ENCODE measurements around the gene SORBS1.

Gene SORBS1

DNA sequence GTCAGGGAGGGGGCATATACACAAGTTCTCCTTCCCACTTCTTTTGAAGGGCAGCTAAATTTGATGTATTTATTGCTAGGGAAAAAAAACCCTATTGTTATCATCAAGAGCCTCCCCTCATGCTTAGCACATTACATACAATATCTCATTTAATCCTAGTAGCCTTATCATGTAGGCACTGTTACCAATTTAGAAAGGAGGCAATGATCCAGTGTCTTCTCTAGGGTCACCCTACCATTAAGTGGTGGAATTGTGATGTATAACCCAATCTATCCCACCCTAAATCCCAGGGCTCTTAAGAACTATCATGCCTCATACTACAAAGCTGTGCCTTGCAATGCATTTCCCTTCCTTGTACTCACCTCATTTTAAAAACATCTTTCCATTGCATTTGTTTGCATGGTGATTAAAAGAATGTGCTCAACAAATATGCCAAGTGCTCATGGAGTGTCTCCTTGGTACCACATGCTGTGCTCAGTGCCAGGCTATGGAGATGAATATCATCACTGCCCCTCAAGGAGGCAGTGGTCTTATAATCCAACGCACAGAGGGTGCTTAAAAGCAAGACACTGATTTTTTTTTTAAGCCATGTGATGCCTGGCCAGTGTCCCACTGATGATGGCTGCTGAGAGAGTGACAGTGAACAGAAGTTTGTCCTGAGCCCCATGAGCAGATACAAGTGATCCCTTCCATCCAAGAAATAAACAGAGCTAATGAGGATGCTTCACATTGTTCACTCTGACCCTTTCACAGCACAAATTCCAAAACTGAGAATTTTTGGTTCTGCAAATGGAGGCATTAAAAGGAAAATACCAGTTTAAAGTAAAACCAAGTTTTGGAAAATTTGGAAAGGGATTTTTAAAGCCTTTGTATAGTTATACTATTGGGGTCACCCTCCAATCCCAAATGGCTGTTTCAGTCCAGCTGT lies 98.2 kb downstream of the SORBS1 start:
- no peak for DNase-seq (ENCODE audit: low read depth in 2 of 2)

DNA sequence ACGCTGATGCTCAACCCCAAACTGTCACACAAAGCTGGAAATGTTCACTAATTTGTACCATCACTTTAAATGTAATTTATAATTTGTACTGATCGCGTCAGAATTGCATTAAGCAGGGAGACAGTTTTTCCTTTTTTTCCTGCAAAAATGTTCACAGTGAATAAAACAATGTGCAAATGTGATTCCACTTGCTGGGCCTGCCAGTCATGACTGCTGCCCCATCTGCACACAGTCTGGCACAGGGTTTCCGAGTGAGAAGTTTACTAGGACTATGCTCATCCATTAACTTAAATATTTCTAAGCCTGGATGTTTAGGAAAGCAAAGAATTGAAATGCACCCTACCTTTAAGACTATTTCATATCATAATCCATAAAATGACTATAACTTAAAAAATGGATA lies 99.6 kb downstream of the SORBS1 start:
- DNase-seq (ENCODE audit: low read depth in 2 of 2): no peak

DNA sequence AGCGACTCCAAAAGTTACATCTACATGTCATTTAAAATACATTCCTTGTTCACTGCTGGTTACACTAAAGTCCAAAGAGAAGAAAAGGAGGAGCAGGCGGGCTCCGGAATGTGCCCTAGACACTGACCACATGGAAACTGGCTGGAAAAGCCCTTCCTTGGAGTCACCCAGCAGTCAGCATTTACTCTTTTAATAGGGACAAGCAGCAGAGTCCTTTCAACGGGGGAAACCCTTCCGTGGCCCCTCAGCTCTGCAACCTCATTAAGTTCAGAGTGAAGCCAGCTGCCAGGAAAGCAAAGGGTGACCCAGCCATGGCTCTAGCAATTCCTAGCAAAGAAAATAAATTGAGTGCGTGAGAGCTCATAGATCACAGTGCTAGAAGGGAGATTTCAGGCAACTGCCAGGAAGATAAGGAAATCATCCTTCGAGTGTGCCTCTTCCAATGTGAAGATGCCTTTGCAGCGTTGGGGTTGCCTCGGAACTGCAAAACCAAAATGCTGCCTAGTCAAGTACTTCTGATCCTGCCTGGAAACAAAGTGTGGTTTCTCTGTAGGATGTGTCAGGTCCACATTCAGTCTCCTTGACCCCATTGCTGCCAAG lies 101.6 kb downstream of the SORBS1 start:
- no peak for DNase-seq (ENCODE audit: low read depth in 2 of 2)

DNA sequence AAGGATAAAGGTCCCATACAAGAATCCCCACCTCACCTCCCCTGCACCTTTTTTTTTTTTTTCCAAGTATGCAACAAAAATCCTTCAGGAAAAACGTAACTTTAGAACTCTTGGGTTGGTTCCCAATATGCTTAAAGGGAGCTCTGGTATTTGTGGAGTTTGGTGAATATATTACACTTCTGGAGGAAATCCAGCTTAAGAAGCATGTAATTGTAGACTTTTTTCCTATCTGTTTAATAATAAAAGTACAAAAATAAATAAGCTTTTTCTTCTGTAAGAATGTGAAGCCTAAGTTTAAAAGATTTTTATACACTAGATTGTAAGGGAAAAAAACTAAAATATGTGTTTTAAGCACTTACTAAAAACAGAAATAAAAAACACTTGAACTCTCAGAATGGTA lies 102.3 kb downstream of the SORBS1 start:
- DNase-seq (ENCODE audit: low read depth in 2 of 2): no peak

DNA sequence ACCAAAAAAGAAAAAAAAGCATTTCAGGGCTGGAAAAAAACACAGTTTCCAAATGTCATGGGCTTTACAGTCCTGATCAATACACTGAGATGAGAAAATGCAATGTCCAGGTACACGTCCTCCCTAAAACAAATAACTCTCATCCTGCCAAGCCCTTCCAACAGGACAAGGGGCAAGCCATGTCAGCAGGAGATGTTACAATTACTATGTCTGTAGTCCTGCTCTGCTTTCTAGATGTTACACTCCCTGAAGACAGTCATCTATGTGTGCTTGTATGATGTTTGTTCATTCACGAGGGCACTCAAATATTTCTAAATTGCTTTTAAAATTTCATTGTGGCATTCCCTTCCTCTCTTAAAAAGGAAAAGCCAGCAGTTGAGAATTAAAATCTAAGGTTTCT lies 103.2 kb downstream of the SORBS1 start:
- DNase-seq (ENCODE audit: low read depth in 2 of 2): no peak

DNA sequence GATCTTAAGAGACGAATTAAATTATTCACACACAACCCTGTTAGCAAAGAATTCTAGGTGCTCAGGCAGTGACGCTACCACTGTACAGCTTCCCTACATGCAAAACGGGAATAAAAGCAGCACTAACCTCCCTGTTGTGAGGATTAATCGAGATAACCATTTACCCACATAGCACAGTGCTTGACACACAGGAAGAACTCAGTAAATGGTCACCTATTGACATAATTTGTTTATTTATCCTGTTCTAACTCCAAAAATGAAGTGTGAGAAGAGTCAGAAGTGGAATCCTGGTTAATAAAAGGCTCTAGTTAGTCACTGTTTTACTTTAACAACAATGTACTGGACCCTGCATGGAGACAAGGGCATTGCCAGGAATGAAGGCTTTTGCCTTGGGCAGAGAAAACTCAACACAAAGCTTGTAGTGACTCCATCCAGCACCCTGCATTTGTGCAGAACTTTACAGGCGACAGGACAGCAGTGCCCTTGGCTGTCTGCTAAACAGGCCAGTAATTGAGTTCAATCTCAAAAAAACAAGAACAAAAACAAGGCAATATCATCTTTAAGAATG lies 103.8 kb downstream of the SORBS1 start:
- DNase-seq (ENCODE audit: low read depth in 2 of 2): no peak

DNA sequence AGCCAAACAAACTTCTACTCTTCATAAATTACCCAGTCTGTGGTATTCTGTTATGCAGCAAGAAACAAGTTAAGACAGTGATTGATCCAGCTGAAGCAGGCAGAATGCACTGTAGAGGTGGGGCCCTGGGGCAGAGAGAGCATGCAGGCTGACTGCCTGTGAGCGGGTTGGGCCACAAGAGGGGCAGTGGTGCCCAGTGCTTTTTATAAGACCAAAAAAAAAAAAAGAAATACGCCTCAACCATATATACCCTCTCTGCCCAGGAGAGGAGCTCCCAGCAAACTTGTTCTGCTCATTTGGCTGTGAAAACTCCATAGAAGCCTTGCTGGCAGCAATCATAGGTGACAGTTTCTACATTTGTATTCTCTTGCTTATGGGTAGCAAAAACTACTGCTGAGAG lies 104.7 kb downstream of the SORBS1 start:
- DNase-seq (ENCODE audit: low read depth in 2 of 2): no peak

DNA sequence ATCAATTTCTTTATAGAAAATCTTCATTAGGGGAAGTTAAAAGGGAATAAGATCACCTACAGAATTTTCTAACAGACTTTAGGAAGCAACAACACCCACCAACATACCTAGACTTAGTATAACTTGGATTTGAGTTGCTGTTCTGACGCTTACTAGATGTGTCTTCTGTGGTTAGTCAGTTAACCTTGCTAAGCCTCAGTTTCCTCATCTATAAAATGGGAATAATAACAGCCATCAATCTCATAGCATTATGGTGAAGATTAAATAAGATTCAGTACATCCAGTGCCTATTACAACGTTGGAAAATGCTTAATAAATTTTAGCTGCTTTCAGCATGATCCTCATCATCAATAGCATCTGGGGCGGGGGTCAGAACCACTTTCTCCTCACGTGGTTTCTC lies 106.2 kb downstream of the SORBS1 start:
- DNase-seq (ENCODE audit: low read depth in 2 of 2): no peak

DNA sequence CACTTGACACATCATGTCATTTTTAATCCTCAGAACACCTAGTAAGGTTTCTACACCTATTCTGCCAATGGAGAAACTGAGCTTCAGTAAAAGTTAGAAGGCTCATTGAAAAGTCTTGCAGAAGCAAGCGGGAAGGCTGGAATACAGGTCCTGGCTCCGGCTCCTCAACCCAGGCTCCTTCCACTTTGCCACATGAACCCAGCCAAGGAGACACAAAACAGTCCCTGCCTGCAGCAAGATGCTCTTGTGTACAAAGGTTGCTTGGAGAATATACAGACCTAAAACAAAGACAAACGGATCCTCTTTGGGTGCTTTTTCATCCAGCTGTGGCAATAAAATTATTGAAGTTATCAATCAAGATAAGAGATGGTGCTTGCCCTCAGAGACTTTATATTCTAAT lies 106.8 kb downstream of the SORBS1 start:
- DNase-seq (ENCODE audit: low read depth in 2 of 2): no peak

DNA sequence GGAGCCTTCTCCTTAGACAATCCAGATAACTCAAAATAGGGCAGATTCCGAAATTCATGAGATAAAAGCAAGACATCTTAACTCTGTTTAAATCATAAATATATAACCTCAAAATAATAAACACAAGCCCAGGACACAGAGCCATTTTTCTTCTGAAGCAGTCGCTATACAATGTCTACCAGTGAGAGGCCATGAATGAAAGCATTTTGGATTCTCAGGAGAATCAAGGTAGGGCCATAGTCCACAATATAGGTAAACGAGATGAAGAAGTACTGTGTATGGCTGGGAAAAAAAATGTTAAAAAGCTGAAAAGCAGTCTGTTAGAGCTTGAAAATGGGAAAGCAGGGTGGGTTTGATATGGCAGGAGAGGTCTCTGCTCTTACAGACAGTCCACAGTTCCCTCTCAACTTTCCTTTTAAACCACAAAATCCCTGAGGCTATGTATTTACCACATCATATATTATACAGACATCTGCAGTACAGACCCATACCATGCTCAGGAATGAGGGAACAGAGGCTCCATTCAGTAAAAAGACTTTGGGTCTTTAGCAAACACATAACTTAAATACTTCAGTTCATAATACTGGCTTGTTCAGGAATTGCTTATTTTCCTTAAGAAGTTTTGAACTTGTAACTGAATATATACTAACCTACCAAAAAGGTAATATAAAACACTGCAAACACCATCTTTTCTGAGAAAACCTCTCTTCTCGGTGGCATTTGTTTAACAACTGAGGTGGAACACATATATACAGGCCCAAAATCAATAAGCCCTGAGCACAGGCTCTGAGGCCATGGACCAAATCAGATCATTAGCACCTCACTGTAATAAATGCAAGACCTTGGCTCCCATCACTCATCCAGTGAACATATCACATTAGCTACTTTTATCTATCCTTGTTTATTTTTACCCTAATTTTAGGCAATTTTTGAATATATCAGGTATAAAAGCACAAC lies 109.3 kb downstream of the SORBS1 start:
- DNase-seq (ENCODE audit: low read depth in 2 of 2): no peak

DNA sequence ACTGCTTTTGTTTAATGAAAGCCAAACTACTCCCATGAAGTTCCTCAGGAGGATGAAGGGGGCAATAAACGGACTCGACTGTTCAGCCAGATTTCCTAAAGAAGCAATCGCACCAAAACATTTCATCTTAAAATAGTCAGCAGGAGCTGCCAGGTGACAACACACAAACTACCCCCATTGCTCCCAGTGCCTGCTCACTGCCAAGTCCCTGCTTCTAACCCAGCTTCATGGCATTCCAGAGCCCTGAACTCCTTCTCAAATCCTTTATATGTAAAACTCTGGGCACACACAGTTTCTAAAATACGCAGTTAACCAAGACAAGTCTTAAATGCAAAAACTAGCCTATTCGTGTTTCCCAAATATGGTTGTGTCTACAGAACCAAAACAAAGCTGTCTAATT lies 110.0 kb downstream of the SORBS1 start:
- DNase-seq (ENCODE audit: low read depth in 2 of 2): no peak

DNA sequence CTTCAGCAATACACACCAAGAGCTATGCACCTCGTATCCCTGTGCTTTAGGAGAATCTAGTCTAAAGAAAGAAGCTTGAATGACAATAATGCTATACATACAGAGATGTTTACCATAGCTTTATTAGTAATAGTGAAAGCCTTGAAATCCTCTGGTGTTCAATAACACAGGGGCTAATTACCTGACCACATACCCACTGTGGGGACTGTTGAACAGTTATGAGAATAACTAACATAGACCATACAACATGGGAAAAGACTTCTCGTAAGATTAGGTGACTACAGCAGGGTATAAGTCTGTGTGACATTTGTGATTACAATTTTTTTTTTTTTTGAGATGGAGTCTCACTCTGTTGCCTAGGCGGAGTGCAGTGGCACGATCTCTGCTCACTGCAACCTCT lies 111.0 kb downstream of the SORBS1 start:
- no peak for DNase-seq (ENCODE audit: low read depth in 2 of 2)

DNA sequence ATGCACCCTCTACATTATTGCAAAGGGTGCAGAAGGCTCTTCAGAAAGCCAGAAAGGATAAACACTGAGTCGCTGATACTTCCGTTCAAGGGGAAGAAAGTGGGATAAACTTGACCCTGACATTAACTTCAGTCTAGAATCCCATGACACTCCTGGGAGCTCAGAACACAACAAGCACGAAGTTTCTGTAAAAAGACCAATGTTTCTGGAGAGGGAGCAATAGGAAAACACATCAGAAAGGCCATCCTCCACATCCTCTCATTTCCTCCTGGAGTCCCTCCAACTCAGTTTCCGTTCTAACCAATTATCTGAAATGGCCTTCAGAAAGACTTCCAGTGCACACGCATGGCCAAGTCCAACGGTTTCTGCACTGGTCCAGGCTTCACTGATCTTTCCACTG lies 113.5 kb downstream of the SORBS1 start:
- no peak for DNase-seq (ENCODE audit: low read depth in 2 of 2)

DNA sequence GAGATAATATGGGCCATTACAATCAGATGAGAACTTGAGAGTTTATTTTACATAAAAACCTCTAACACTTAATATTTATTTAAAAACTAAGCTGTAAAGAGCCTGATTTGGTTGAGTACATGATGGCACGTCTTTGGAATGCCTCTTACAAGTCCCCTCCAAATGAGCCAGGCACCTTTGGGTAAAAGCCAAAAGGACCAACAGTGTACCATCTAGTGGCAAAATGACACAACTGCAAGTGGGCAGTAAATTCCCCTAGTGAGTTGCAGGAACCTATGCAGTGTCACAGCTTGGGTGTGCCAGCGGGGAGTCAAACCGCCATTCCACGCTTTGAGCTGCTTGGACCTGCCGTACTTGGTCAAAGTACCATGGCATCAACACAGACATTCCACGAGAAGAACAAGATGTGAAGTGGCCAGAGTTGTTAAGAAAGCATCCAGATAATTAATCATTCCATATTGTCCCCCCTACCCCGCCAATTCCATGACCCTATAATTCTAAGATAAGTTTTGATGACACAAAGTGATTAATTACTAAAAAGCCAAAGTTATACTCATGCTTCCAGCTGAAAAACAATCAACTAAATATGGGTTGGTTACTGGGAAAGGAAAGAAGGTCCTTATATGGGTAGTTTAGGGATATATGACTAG lies 115.2 kb downstream of the SORBS1 start:
- DNase-seq (ENCODE audit: low read depth in 2 of 2): no peak

DNA sequence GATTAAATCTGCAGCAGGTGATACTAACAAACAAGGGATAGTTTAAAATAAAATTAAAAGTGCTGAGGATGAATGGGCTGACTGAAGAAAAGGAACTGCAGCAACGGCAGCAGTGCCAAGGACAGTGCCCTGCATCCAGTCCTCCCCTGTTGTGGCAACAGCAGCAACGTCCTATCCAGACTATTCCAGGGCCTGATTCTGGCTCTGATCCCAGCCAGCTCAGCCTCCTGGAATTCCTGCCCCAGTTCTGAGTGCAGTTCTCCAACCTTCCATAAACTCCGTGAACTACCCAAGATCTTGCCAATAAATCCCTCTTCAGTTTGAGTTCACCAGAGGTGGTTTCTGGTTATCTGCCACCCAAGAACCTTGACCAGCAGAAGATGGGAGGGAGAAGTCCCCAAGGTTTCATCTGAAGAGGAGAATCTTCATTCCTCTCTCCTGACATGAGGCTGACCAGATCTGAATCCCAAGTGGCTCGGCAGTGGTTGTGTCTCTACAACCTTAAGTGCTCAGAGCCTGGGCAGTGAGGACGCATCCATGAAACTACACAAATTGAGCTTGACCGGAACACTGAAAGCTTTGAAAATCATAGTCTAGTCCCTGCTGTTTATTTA lies 115.8 kb downstream of the SORBS1 start:
- no peak for DNase-seq (ENCODE audit: low read depth in 2 of 2)

DNA sequence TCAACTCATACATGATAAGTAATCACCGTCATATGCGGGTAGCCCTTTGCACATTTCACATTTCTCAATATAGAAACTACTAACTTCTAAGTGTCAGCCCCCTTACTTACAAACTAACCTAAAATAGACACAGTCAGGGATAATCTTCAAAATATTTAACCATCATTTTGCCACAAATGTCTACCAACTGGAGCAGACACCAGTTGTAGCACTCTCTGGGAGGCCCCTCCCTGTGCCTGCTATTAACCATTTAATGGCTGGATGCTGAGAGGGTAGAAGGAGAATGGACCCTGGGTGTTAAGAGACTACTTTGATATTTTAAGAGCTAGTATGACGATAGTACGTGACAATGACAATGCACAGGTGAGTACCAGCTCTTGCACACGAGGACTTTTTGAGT lies 116.4 kb downstream of the SORBS1 start:
- no peak for DNase-seq (ENCODE audit: low read depth in 2 of 2)

DNA sequence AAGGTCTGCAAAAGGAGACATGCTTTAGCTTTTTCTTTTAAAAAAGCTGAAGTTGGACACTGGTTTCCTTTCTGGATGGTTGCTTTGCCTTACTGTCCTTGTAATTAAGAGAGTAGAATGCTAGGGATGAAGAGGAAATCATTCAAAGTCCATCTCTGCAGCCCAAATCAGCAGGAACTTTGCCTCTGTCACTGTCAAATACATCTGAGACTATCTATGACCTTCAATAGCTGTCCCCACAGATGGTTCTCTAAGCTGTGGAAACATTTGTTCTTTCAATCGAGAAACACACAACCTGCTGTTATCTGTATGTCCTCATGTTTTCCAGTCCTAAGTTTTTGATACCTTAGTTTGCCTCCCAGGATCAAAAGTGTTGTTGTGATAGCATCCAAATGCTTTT lies 117.5 kb downstream of the SORBS1 start:
- no peak for DNase-seq (ENCODE audit: low read depth in 2 of 2)

DNA sequence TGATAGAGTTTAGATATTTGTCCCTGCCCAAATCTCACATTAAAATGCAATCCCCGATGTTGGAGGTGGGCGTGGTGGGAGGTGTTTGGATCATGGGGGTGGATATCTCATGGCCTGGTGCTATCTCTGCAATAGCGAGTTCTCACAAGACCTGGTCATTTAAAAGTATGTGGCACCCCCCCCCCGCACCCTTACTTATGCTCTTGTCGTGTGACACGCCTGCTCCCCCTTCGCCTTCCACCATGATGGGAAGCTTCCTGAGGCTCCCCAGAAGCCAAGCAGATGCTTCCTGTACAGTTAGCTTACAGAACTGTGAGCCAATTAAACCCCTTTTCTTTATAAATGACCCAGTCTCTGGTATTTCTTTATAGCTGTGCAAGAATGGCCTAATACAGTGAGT lies 118.8 kb downstream of the SORBS1 start:
- no peak for DNase-seq (ENCODE audit: low read depth in 2 of 2)

DNA sequence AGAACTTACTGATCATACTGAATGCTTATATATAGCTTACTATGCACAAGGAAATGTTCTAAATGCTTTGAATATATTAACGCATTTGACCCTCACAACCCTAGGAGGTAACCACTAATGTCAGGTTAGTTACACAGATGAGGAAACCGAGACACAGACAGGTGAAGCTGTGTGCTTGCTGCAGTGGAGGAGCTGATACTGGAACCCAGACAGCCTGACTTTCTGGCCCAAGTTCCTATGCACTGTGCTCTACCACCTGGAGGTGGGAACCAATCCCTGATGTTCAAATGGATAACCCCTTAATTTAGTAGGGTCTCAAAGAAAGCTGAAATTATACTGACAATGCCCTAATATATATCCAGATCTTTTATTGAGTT lies 119.6 kb downstream of the SORBS1 start:
- DNase-seq (ENCODE audit: low read depth in 2 of 2): no peak

DNA sequence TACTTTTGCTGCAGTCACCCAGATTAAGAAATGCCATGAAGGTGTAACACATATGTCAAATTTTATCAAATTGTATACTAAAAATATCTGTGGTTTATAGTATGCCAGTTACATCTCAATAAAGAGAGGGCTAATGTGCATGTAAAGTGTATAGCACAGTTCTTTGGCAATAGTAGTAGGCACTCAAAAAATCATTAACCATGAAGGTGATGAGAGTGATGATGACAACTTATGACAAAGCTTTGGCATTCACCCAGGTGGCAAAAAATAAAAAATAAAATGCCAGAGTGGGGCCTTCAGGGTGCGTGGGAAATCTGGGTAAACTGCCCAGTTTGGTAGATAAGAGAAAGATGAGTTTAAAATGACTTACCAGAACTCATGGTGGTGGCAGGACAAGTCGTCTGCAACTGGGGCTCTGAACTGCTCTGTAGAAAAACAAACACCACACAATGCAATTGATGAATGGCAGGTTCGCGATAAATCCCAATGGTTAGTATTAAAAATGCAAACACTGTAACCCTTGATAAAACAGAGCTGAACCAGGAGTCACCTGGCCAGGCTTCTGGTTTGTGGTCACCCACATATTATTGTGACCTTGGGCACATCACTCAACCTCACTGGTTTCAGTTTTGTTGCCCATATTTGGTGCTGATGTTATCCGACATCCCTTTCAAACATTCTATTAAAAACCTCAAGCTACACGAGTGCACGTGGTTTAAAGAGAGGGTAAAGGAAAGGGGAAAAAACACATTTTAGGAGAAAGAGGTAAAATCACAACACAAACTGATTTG lies 120.2 kb downstream of the SORBS1 start:
- no peak for DNase-seq (ENCODE audit: low read depth in 2 of 2)
